COLO829 (cell line): ENCODE data around the gene KANSL1L.

ENCODE experiments used
- DNase-seq: peaks from one replicate; pipeline ENCODE4 v3.0.0; 2012; ENCODE audit warnings: low spot score

The KANSL1L gene

DNA sequence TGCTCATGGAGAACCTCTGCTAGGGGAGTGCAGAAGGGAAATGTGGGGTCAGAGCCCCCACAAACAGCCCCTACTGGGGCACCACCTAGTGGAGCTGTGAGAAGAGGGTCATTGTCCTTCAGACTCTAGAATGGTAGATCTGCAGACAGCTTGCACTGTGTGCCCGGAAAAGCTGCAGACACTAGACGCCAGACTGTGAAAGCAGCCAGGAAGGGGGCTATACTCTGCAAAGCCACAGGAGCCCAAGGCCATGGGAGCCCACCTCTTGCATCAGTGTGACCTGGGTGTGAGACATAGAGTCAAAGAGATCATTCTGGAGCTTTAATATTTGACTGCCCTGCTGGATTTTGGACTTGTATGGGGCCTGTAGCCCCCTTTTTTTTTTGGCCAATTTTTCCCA lies 107.9 kb downstream of the KANSL1L start:
- no peak for DNase-seq

DNA sequence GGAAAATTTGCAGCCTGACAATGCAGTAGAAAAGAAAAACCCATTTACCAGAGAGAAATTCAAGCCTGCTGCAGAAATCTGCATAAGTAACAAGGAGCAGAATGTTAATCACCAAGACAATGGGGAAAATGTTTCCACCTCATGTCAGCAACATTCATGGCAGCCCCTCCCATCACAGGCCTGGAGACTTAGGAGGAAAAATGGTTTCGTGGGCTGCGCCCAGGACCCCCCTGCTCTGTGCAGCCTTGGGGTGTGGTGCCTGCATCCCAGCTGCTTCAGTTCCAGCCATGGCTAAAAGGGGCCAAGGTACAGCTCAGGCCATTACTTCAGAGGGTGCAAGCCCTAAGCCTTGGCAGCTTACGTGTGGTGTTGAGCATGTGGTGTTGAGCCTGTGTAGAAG lies 115.4 kb downstream of the KANSL1L start:
- DNase-seq: no peak

DNA sequence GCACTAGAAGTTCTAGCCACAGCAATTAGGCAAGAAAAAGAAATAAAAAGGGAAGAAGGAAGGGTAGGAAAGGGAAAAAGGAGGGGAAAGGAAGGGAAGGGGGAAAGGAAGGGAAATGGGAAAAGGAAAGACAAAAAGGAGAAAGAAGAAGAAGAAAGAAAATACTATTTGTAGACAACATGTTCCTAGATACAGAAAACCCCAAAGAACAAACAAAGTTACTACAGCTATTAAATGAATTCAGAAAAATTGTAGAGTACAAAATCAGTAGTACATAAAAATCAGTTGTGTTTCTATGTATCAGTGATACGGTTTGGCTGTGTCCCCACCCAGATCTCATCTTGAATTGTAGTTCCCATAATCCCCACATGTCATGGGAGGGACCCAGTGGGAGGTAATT lies 116.5 kb downstream of the KANSL1L start:
- DNase-seq: no peak

DNA sequence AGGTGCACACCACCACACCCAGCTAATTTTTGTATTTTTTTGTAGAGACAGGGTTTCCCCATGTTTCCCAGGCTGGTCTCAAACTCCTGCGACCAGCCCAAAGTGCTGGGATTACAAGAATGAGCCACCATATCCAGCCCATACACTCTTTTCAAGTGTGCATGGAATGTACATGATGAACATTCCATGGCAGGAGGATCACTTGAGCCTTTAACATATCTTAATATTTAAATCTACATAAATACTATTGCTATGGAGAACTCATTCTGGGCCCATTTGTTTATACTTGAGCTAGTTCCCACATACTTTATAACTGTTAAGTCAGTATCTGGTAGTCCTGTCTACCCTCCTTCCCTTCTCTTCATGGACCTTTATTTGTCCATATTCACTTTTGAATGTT lies 120.3 kb downstream of the KANSL1L start:
- DNase-seq: no peak

DNA sequence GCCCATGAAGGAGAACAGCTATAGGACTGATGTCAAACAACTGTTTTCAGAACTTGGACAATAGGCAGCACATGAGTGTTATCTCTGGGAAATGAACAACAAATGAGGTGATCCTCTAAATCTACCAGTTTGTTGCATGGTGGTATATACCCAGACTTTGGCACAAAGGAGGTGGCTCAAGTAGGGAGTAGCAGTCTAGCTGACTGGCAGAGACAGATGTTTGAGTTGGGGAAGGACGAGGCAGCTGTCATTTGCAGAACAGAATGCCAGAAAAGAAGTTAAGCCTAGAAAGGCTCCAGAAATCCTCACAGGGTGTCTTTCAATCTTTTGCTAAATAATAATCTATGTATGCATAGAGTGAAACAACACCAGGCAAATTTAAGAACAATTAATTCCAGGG lies 121.4 kb downstream of the KANSL1L start:
- no peak for DNase-seq

DNA sequence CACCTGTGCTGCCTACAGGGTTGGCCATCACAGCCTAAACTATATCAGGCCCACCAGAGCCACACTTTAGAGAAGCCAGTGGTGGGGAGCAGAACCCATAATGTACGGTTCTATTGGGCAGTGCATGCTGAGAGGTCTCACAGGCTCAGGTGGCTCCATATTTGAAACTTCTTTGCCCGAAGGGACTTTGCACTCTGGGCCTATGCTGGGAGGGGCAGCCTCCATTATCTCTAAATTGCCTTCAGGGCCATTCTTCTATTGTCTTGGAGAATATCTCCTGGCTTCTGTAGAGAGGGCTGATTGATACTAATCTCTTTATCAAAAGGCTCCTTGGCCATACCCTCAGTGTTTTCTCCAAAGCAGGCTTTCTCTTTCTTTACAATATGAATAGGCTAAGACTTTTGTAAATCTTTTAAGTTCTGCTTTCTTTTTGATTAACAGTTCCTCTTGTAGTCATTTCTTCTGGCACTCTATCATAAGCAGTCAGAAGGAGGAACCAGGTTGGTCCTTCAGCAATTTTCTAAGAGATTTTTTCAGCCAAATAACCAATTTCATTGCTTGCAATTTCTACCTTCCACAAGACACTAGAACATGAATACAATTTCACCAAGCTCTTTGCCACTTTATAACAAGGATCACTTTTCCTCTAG lies 124.2 kb downstream of the KANSL1L start:
- no peak for DNase-seq

GRCh38 chr2:210038078-210038477 lies 133.1 kb downstream of the KANSL1L start:
- DNase-seq: no peak

DNA sequence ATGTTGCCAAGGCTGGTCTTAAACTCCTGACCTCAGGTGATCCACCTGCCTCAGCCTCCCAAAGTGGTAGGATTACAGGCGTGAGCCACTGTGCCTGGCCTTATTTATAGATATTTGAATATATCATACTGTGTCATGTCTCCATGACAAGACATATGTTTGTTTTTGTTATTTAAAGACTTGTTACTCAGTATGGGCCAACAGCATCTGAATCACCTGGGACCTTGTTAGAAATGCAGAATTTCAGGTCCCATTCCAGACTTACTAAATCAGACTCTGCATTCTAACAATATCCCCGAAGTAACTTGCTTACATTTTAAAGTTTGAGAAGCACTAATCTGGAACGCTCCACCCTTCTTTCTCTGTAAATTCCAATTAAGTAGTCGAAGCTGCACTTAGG lies 135.5 kb downstream of the KANSL1L start:
- no peak for DNase-seq

DNA sequence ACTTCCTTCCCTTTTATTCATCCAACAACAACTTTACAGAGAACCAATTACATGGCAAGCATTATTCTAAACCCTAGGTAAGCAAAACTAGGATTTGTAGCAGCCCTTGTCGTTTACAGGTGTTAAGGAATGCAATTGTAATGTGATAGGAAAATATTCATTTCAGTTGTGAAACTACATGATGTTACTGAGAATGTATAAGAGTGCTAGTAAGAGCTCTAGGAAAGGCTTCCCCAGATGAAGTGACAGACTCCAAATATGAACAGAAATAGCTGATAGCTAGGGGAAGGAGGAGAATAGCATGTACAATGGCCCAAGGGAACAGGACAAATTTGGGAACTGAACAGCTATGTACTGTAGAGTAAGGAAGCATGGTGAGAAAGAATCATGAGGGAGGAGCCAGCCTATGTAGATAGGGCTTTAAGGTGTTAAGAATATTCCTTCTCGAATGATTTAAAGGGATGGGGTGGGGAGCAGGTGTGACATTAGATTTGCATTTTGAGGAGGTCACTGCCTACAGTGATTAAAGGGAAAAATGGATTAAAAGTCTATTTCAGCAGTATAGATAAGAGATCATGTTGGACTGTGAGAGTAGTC lies 137.0 kb downstream of the KANSL1L start:
- DNase-seq: no peak

- no peak for DNase-seq
Observed at GRCh38 chr2:210028178-210028577, 143.0 kb downstream of the KANSL1L start.

GRCh38 chr2:210027608-210028007 lies 143.6 kb downstream of the KANSL1L start:
- DNase-seq: no peak

GRCh38 chr2:210022824-210023223 lies 148.4 kb downstream of the KANSL1L start:
- no peak for DNase-seq

DNA sequence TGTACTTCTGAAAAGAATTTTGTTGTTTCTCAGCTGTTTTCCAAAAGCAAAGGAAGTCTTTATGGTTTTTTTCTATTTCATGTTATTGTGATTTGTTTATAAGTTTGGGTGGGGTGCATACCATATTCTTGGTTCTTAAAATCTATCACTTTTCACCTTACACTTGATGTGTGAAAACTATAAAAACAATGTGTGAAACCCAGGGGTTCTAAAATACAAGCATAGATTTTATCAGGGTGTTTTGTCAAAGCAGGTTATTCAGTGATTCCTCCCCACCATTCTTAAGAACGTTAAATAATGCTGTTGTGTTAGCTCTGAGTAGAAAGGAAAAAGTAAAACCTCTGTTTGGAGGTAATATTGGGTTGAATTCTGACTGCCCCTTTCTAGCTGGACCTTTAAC lies 151.1 kb downstream of the KANSL1L start:
- no peak for DNase-seq

GRCh38 chr2:210009896-210010295 lies 161.3 kb downstream of the KANSL1L start:
- no peak for DNase-seq

GRCh38 chr2:210009126-210009525 lies 162.1 kb downstream of the KANSL1L start:
- DNase-seq: no peak

DNA sequence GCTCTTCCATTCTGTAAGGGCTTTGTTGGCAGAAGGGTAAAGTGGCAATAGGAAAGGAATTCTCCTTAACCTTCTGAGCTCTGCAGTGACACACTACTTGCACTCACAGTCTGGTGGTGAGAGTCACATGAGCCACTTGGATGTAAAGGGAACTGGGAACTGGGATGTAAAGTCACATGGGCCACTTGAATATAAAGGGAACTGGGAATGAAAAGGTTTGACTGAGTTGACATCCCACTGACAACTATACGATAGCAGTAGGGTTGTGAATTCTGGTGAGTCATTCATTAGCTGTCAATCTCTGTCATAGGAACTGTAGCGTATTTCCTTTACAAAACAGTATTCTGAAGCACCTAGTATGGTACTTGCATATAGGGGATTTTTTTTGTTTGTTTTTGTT lies 163.3 kb downstream of the KANSL1L start:
- DNase-seq: peak; percentile 38

DNA sequence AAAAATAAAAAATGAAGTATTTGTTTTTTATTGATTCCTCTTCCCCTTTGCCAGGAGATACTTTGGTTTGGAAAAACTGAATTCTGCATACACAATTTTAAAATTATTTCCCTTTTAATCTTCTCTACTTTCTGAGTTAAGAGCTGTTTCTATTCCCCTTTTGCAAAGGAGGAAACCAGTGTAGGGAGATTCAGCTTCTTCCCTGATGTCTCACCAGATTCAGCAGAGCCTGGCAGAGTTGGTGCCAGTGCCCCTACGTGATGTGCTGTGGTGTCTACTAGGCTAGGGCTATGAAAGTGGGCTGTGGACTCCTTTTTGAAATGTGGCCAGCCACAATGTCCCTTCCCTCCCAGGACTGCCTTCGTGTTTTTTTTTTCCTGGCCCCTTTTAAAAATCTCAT lies 166.3 kb downstream of the KANSL1L start:
- no peak for DNase-seq

DNA sequence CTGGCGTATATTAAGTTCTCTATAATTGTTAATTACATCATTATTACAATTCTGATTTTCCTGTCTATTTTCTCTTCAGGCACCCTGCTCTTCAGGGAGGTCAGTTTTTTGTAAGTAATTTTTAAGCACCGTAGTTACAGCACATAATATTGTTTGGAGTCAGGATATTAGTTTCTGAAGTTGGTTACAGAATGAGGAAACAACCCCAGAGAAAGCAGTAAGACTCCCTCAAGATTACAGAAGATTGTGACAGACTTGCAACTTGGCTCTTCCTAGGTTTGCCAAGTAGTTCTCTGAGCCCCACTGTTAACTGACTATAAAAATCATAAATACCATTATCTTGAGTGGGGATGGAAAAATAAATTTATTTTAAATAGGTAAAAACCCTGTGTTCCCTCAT lies 167.8 kb downstream of the KANSL1L start:
- no peak for DNase-seq

- DNase-seq: peak; percentile 89
Observed at GRCh38 chr2:210002158-210003157, 168.8 kb downstream of the KANSL1L start, which contains the start of gene RPE. Gene RPE (plus strand): TSS chr2:210002638. CDS start chr2:210002662, 24 bp downstream.

DNA sequence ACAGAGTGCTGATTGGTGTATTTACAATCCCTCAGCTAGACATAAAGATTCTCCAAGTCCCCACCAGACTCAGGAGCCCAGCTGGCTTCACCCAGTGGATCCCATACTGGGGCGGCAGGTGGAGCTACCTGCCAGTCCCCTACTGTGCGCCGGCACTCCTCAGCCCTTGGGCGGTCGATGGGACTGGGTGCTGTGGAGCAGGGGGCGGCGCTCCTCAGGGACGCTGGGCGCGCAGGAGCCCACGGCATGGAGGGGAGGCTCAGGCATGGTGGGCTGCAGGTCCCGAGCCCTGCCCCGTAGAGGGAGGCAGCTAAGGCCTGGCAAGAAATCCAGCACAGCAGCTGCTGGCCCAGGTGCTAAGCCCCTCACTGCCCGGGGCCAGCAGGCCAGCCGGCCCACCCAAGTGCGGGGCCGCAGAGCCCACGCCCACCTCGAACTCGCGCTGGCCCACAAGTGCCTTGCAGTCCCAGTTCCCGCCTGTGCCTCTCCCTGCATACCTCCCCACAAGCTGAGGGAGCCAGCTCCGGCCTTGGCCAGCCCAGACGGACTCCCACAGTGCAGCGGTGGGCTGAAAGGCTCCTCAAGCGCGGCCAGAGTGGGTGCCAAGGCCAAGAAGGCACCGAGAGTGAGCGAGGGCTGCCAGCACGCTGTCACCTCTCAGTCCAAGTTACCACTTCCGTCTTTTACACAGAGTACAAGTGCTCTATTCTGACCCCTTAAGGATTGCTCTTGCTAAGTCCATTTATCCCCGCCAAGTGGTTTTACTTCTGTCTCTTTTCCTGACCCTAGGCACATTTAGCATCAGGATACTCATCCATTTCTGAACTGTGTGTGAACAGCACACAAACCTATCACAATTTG lies 170.5 kb downstream of the KANSL1L start:
- no peak for DNase-seq

- no peak for DNase-seq
Observed at GRCh38 chr2:209998596-209998995, 172.6 kb downstream of the KANSL1L start.

GRCh38 chr2:209993968-209994367 lies 177.2 kb downstream of the KANSL1L start:
- no peak for DNase-seq
